Cardiac muscle cell (in vitro differentiated cells and primary cell): ENCODE results near the gene RNU5B-1. TPM values are rescaled to one million over a fixed set of nuclear protein-coding genes. Genes with fewer than 3 reads are reported as not detected.

Experiments
- DNase-seq, 2 donors: peaks; one replicate each; pipeline versions ENCODE4 v3.0.0 to v3.0.0-alpha.2; 2010 to 2017; ENCODE audit warnings: low read depth in 1 of 2, low spot score in 1 of 2
- H3K27ac ChIP-seq: fragments of 200-600 bp; sonication (generic); 2 replicates; pipeline ENCODE4 v1.5.1; 2016
- H3K27me3 ChIP-seq: fragments of 200-600 bp; sonication (generic); 2 replicates; pipeline ENCODE4 v1.6.0; 2016; ENCODE audit warnings: control low read depth
- H3K36me3 ChIP-seq: fragments of 200-600 bp; sonication (generic); 2 replicates; pipeline ENCODE4 v1.5.1; 2016; ENCODE audit warnings: control low read depth
- H3K4me1 ChIP-seq: fragments of 200-600 bp; sonication (generic); 2 replicates; pipeline ENCODE4 v1.8.1; 2017; ENCODE audit warnings: low read depth, mild to moderate bottlenecking, mixed run types
- H3K4me3 ChIP-seq: fragments of 200-600 bp; sonication (generic); 2 replicates; pipeline ENCODE4 v1.5.1; 2016; ENCODE audit warnings: mild to moderate bottlenecking
- H3K9me3 ChIP-seq: fragments of 200-600 bp; sonication (generic); 2 replicates; pipeline ENCODE4 v1.5.1; 2017; ENCODE audit warnings: low read depth, mild to moderate bottlenecking, control low read depth
- CTCF ChIP-seq: IDR thresholded peaks from 2 replicates; pipeline ENCODE4 v1.5.1; 2012; ENCODE audit warnings: low read depth, mild to moderate bottlenecking, low read length
- polyA plus RNA-seq: library from polyadenylated mRNA; unstranded; fragments of >200 nt; fragmentation: Nextera tagmentation; extraction: Ambion mirVana; gene quantifications from 2 replicates; pipeline ENCODE4 v1.2.1, GENCODE V29; 2016
- total RNA-seq: library from RNA; depleted of rRNA; stranded (reverse); fragments of >200 nt; gene quantifications from 2 replicates; pipeline ENCODE4 v1.2.3, GENCODE V29; 2016

RNU5B-1 gene
- total and polyA plus RNA-seq, 2 experiments from 2014 or later: not detected

- no peak for DNase-seq
- no peaks in the 10 kb centered on the region for H3K27me3 ChIP-seq
- H3K27ac ChIP-seq: peak overlapping the region; percentile 35
These were observed 5.5 kb downstream of the RNU5B-1 start for GRCh38 chr15:65309882-65310418.

GRCh38 chr15:65310431-65311137 is 6.1 kb downstream of the RNU5B-1 start:
- Histone ChIP-seq H3K36me3 (no peaks in the 10 kb centered on the region), H3K4me3 (no peak overlapping the region), H3K4me1 (no peaks in the 10 kb centered on the region), H3K27me3 (no peaks in the 10 kb centered on the region), H3K27ac (peak overlapping the region; percentile 35), H3K9me3 (no peaks in the 10 kb centered on the region)
- DNase-seq: peak in 1 of 2 donors; percentile 40
- no peak for TF ChIP-seq CTCF

More at GRCh38 chr15:65309882-65310418, 5.5 kb downstream of the RNU5B-1 start:
- no peak for TF ChIP-seq CTCF
- Histone ChIP-seq H3K4me3 (no peak overlapping the region), H3K9me3 (no peaks in the 10 kb centered on the region), H3K36me3 (no peaks in the 10 kb centered on the region), H3K4me1 (no peaks in the 10 kb centered on the region)

- no peaks in the 10 kb centered on the region for H3K36me3 ChIP-seq
- no peaks in the 10 kb centered on the region for H3K4me1 ChIP-seq
- H3K4me3 ChIP-seq: no peak overlapping the region
- no peak overlapping the region for H3K27ac ChIP-seq
- DNase-seq: no peak
- TF ChIP-seq CTCF: no peak
- H3K27me3 ChIP-seq: no peaks in the 10 kb centered on the region
- H3K9me3 ChIP-seq: no peaks in the 10 kb centered on the region
These were observed 7.3 kb downstream of the RNU5B-1 start for GRCh38 chr15:65311760-65312159.

GRCh38 chr15:65312400-65312916 is 8.0 kb downstream of the RNU5B-1 start:
- H3K4me1 ChIP-seq: no peaks in the 10 kb centered on the region
- peak in 1 of 2 donors; percentile 12 for DNase-seq

GRCh38 chr15:65318870-65319356 is 14.4 kb downstream of the RNU5B-1 start:
- Histone ChIP-seq H3K4me1 (no peaks in the 10 kb centered on the region), H3K36me3 (no peaks in the 10 kb centered on the region), H3K27me3 (no peaks in the 10 kb centered on the region), H3K9me3 (no peaks in the 10 kb centered on the region), H3K4me3 (no peak overlapping the region), H3K27ac (no peak overlapping the region)
- peak; percentile 86 to 87 for DNase-seq
- peak; percentile 76 for TF ChIP-seq CTCF

More at GRCh38 chr15:65312400-65312916, 8.0 kb downstream of the RNU5B-1 start:
- H3K9me3 ChIP-seq: no peaks in the 10 kb centered on the region
- no peak for TF ChIP-seq CTCF
- H3K4me3 ChIP-seq: no peak overlapping the region
- H3K36me3 ChIP-seq: no peaks in the 10 kb centered on the region
- H3K27me3 ChIP-seq: no peaks in the 10 kb centered on the region
- no peak overlapping the region for H3K27ac ChIP-seq
